ENCODE results near the gene PICALM.

GRCh38 chr11:86073948-86074347, 5.1 kb upstream of the PICALM start:
- no peak for TF ChIP-seq CTCF (IDR thresholded peaks at IDR 0.05)
- TF ChIP-seq POLR2A (IDR thresholded peaks at IDR 0.05): no peak

Data from testis (tissue), 2 donors.